HUES48 (cell line): ENCODE data around the gene ZC3H10.
"Not testable (repeated sequence)": the region's sequence is repeated elsewhere in the genome, so short reads cannot be mapped to it uniquely, and the experiment has no call there.

Experiments
- H3K27ac ChIP-seq: one replicate; pipeline ENCODE4 v1.7.0; 2013; ENCODE audit warnings: low read depth, low read length, inconsistent platforms
- H3K27me3 ChIP-seq: 2 replicates; pipeline ENCODE4 v1.6.1; 2013; ENCODE audit warnings: mild to moderate bottlenecking, low read length; ENCODE audit not compliant: control insufficient read depth, insufficient read depth
- H3K36me3 ChIP-seq: 2 replicates; pipeline ENCODE4 v1.6.1; 2013; ENCODE audit warnings: low read length; ENCODE audit not compliant: control insufficient read depth, insufficient read depth
- H3K4me1 ChIP-seq: 2 replicates; pipeline ENCODE4 v1.6.1; 2013; ENCODE audit warnings: mild to moderate bottlenecking, low read length; ENCODE audit not compliant: control insufficient read depth, insufficient read depth
- H3K4me3 ChIP-seq: 2 replicates; pipeline ENCODE4 v1.5.1; 2013; ENCODE audit warnings: mild to moderate bottlenecking, low read depth, low read length
- H3K9ac ChIP-seq: 2 replicates; pipeline ENCODE4 v1.6.1; 2013; ENCODE audit warnings: mild to moderate bottlenecking, low read depth, low read length, moderate library complexity
- H3K9me3 ChIP-seq: 2 replicates; pipeline ENCODE4 v1.6.1; 2013; ENCODE audit warnings: low read length; ENCODE audit not compliant: control insufficient read depth, insufficient read depth

Gene ZC3H10

GRCh38 chr12:56156464-56157200 lies 38.6 kb downstream of the ZC3H10 start:
- H3K4me1 ChIP-seq: peaks cover 26% of the 10 kb centered on the region
- H3K4me3 ChIP-seq: peak overlapping the region; percentile 55; the same call in 1 of the 2 replicates

GRCh38 chr12:56157201-56158028 lies 39.3 kb downstream of the ZC3H10 start:
- Histone ChIP-seq H3K36me3 (peaks cover 52% of the 10 kb centered on the region), H3K4me3 (peak overlapping the region; percentile 55), H3K9me3 (no peaks in the 10 kb centered on the region), H3K9ac (peak overlapping the region; percentile 41), H3K27me3 (no peaks in the 10 kb centered on the region), H3K27ac (peak overlapping the region; percentile 94), H3K4me1 (peaks cover 32% of the 10 kb centered on the region)

More at GRCh38 chr12:56156464-56157200, 38.6 kb downstream of the ZC3H10 start:
- not testable (repeated sequence) for H3K27me3 ChIP-seq, H3K9ac ChIP-seq, H3K9me3 ChIP-seq
- Histone ChIP-seq H3K36me3 (peaks cover 45% of the 10 kb centered on the region), H3K27ac (peak overlapping the region; percentile 94)

GRCh38 chr12:56158029-56158925 lies 40.2 kb downstream of the ZC3H10 start, which contains the start of gene MYL6:
TSS of gene MYL6 (plus strand) at chr12:56158359. CDS start at chr12:56158402, 43 bp downstream.
- Histone ChIP-seq H3K4me1 (peaks cover 36% of the 10 kb centered on the region), H3K36me3 (peaks cover 61% of the 10 kb centered on the region), H3K9ac (peak within 1 kb of the TSS; percentile 95), H3K27ac (peak within 1 kb of the TSS; percentile 94), H3K9me3 (no peaks in the 10 kb centered on the region), H3K4me3 (peak within 1 kb of the TSS; percentile 89), H3K27me3 (no peaks in the 10 kb centered on the region)

GRCh38 chr12:56158926-56159461 lies 40.9 kb downstream of the ZC3H10 start:
- H3K36me3 ChIP-seq: peaks cover 68% of the 10 kb centered on the region
- H3K27me3 ChIP-seq: no peaks in the 10 kb centered on the region
- H3K9me3 ChIP-seq: no peaks in the 10 kb centered on the region
- peak overlapping the region; percentile 95 for H3K9ac ChIP-seq
- H3K4me3 ChIP-seq: peak overlapping the region; percentile 89
- peak overlapping the region; percentile 94 for H3K27ac ChIP-seq
- peaks cover 36% of the 10 kb centered on the region for H3K4me1 ChIP-seq

- Histone ChIP-seq H3K27me3 (no peaks in the 10 kb centered on the region), H3K27ac (peak overlapping the region; percentile 94), H3K4me1 (peaks cover 36% of the 10 kb centered on the region), H3K36me3 (peaks cover 69% of the 10 kb centered on the region), H3K9ac (peak overlapping the region; percentile 95), H3K9me3 (no peaks in the 10 kb centered on the region), H3K4me3 (peak overlapping the region; percentile 89)
Observed at GRCh38 chr12:56159482-56160192, 41.6 kb downstream of the ZC3H10 start.

- no peaks in the 10 kb centered on the region for H3K9me3 ChIP-seq
- peak overlapping the region; percentile 95 for H3K9ac ChIP-seq
- peak overlapping the region; percentile 89 for H3K4me3 ChIP-seq
- H3K27ac ChIP-seq: peak overlapping the region; percentile 94
- H3K36me3 ChIP-seq: peaks cover 69% of the 10 kb centered on the region
- peaks cover 36% of the 10 kb centered on the region for H3K4me1 ChIP-seq
- no peaks in the 10 kb centered on the region for H3K27me3 ChIP-seq
Observed at GRCh38 chr12:56160193-56160763, 42.2 kb downstream of the ZC3H10 start.

- H3K9ac ChIP-seq: 0 out of 2 replicates have a peak overlapping the region, but pooled peaks have one; percentile 95
- peaks cover 36% of the 10 kb centered on the region for H3K4me1 ChIP-seq
- H3K27me3 ChIP-seq: no peaks in the 10 kb centered on the region
- H3K36me3 ChIP-seq: peaks cover 70% of the 10 kb centered on the region
- peak overlapping the region; percentile 94 for H3K27ac ChIP-seq
- no peaks in the 10 kb centered on the region for H3K9me3 ChIP-seq
- H3K4me3 ChIP-seq: peak overlapping the region; percentile 89; the same call in 1 of the 2 replicates
Observed at GRCh38 chr12:56160894-56161689, 43.0 kb downstream of the ZC3H10 start.

- Histone ChIP-seq H3K36me3 (peaks cover 75% of the 10 kb centered on the region), H3K27ac (peak overlapping the region; percentile 72), H3K27me3 (no peaks in the 10 kb centered on the region), H3K4me1 (peaks cover 36% of the 10 kb centered on the region), H3K4me3 (no peak overlapping the region), H3K9ac (no peak overlapping the region), H3K9me3 (no peaks in the 10 kb centered on the region)
Observed at GRCh38 chr12:56161690-56162351, 43.8 kb downstream of the ZC3H10 start.
